ENCODE data around the gene ADARB2. TPM values are rescaled to one million over a fixed set of nuclear protein-coding genes. Genes with fewer than 3 reads are reported as not detected.

The ADARB2 gene
- total RNA-seq, 4 donors from 2014 or later, result 0.80 to 4.9 (median 2.3) TPM

DNA sequence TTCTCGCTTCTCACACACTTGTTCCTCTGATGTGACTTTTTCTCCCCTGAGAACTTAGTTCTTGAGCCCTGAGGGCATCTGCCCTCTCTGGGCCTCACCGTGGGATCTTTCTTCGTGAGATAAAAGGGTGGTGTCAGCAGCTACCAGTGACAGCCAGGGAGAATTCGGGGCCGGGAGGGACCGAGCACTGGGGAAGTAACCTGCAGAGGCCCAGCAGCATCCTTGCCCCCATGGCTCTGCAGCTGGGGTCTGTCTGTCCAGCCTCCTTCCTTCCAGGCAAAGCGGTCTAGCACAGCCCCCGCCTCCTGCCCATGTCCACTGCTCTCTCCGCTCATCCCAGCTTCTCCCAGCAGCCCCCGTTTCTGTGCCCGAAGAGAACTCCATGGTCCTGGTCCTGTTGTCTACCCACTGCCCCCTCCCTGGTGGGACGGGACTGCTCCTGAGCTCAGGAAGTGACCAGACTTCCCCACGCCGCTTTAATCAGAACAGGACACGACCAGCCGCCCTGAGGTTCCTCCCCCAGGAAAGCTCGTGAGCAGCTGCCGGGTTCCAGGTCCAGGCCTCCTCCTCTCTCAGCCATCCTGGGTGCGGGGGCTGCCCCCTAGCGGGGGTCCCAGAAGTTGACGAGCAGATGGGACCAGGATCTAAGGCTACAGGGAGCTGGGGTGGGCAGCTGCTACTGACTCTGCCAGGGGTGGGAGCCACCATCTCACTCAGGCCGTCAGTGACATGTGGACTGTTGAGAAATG, 493.7 kb downstream of the ADARB2 start:
- H3K9me3 ChIP-seq, result no peaks in the 10 kb centered on the region
- DNase-seq, result no peak
- intact Hi-C loops (cut with DNase I; ENCODE audit: low total_unique reads), result no loop called here
- in situ Hi-C loops (cut with MboI; ENCODE audit: low pct_ligation_motif_present in 1 of 4, low pct_unique_long_range_greater_than_20kb in 1 of 4, low sequenced_read_pairs in 3 of 4), result no loop called here
- TF ChIP-seq, protein P1, sequence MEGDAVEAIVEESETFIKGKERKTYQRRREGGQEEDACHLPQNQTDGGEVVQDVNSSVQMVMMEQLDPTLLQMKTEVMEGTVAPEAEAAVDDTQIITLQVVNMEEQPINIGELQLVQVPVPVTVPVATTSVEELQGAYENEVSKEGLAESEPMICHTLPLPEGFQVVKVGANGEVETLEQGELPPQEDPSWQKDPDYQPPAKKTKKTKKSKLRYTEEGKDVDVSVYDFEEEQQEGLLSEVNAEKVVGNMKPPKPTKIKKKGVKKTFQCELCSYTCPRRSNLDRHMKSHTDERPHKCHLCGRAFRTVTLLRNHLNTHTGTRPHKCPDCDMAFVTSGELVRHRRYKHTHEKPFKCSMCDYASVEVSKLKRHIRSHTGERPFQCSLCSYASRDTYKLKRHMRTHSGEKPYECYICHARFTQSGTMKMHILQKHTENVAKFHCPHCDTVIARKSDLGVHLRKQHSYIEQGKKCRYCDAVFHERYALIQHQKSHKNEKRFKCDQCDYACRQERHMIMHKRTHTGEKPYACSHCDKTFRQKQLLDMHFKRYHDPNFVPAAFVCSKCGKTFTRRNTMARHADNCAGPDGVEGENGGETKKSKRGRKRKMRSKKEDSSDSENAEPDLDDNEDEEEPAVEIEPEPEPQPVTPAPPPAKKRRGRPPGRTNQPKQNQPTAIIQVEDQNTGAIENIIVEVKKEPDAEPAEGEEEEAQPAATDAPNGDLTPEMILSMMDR (IDR thresholded peaks at IDR 0.05), result no peak
- H3K4me1 ChIP-seq, result no peaks in the 10 kb centered on the region
- no peak overlapping the region for H3K4me3 ChIP-seq
- WGBS, 2 donors (ENCODE audit: low coverage in 1 of 2), result 80 to 100% methylated on average over 1 to 22 of the region's 22 CpGs
- peaks cover 20% of the 10 kb centered on the region for H3K27me3 ChIP-seq
- H3K27ac ChIP-seq, result no peak overlapping the region
- no peaks in the 10 kb centered on the region for H3K36me3 ChIP-seq

DNA sequence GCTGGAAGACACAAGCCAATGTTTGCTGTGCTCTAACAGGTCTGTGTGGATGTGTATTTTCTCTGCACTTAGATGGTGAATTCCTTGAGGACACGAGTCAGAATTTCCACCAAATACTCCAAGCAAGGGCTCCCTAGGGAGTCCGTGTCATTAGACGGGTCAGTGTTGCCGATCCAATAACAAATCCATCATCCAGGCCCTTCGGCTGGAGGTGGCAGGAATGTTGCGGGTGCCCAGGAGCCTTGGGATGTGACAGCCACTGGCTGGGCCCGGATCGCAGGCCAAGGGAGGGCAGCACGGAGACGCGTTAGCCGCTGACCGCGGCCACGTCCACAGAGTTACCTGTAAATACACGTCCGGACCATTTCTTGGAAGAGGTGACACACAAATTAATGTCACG, 494.4 kb downstream of the ADARB2 start:
- Histone ChIP-seq H3K27me3 (peaks cover 16% of the 10 kb centered on the region), H3K4me3 (no peak overlapping the region), H3K36me3 (no peaks in the 10 kb centered on the region), H3K9me3 (no peaks in the 10 kb centered on the region), H3K4me1 (no peaks in the 10 kb centered on the region), H3K27ac (no peak overlapping the region)
- TF ChIP-seq, protein P1 (IDR thresholded peaks at IDR 0.05), result no peak
- TF ChIP-seq EP300 (IDR thresholded peaks at IDR 0.05; ENCODE audit: low read depth) (no peak), POLR2AphosphoS5 (IDR thresholded peaks at IDR 0.05) (no peak), POLR2A (IDR thresholded peaks at IDR 0.05) (no peak)
- 88 to 100% methylated on average over 3 to 18 of the region's 18 CpGs for WGBS, 2 donors (ENCODE audit: low coverage in 1 of 2)
- DNase-seq, result no peak
- intact Hi-C loops (cut with DNase I; ENCODE audit: low total_unique reads) (no loop called here), in situ Hi-C loops (cut with MboI; ENCODE audit: low pct_ligation_motif_present in 1 of 4, low pct_unique_long_range_greater_than_20kb in 1 of 4, low sequenced_read_pairs in 3 of 4) (no loop called here)

DNA sequence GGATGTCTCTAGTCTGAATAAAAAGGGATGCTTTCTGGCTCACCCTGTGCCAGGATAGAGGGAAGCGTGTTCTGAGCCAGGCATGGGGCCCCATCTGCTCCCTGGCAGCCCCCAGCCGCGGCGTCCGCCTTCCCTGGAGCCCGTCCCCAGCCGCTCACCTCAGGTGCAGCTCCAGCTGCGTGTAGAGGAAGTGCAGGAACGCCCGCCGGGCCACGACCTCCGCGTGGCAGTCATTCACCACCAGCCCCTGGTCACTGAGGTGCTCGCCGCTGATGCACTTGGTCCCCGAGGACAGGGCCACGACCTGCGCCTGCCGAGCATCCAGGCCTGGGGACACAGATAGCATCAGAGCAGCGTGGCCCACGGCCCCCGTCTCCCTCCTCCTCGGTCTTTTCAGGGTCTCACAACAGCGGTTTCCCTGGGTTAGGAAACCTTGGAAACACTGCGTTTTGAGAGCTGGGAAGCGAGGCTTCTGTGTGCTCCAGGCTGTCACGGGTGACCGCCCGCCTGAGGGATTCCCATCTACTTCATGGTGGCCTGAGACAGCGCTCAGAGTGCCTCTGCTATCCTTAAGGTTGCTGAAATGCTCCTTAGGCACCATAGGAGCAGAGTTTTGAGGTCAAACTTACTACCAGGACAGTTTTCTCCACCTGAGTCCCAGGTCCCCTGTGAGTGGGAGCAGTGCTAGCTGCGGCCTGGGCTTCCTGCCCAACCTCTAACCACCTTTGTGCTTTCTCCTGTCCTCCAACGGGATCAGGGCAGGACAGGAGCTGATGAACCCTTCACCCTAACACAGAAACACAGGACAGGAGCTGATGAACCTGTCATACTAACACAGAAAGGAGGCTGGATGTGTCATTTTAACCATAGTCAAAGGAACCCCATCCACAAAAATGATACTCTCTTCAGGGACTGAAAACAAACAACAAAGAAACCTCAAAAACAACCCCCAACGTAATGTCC, 495.1 kb downstream of the ADARB2 start:
- no peaks in the 10 kb centered on the region for H3K9me3 ChIP-seq
- 53 to 83% methylated on average over 2 to 24 of the region's 34 CpGs for whole genome bisulfite sequencing, 2 donors (ENCODE audit: low coverage in 1 of 2)
- in situ Hi-C loops (cut with MboI; ENCODE audit: low pct_ligation_motif_present in 1 of 4, low pct_unique_long_range_greater_than_20kb in 1 of 4, low sequenced_read_pairs in 3 of 4) (no loop called here), intact Hi-C loops (cut with DNase I; ENCODE audit: low total_unique reads) (no loop called here)
- no peak overlapping the region for H3K27ac ChIP-seq
- no peak for DNase-seq
- no peaks in the 10 kb centered on the region for H3K4me1 ChIP-seq
- H3K36me3 ChIP-seq, result no peaks in the 10 kb centered on the region
- TF ChIP-seq POLR2AphosphoS5 (IDR thresholded peaks at IDR 0.05) (no peak), EP300 (IDR thresholded peaks at IDR 0.05; ENCODE audit: low read depth) (no peak), POLR2A (IDR thresholded peaks at IDR 0.05) (no peak)
- TF ChIP-seq, protein P1 (IDR thresholded peaks at IDR 0.05), result no peak
- H3K4me3 ChIP-seq, result no peak overlapping the region
- peaks cover 16% of the 10 kb centered on the region for H3K27me3 ChIP-seq

DNA sequence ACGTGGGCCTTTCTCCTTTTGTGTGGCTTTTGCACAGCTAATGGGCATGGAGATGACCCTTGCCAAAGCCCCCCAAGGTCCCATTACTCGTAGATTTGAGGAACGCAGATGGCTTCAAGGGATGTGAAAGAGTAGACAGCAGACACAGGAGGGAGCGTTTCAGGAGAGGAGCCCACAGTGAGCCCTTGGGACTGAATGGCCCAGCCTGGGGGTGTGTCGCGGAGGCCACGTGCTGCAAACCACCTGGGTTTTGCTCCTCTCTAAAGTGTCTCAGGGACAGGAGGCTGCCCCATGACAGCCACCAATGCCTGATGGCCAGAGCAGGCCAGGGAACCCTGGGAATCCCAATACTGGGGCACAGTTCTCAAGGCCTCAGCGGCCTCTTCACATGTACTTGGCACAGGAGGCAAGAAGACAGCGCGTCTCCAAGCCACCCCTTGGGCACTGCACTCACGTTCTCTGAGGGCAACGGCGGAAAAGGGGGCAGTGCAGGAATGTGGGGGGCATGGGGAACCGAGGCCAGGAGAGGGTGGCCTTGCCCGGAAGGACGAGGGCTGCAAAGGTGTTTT, 495.9 kb downstream of the ADARB2 start:
- no peak overlapping the region for H3K4me3 ChIP-seq
- no peak for DNase-seq
- in situ Hi-C loops (cut with MboI; ENCODE audit: low pct_ligation_motif_present in 1 of 4, low pct_unique_long_range_greater_than_20kb in 1 of 4, low sequenced_read_pairs in 3 of 4) (no loop called here), intact Hi-C loops (cut with DNase I; ENCODE audit: low total_unique reads) (no loop called here)
- no peak overlapping the region for H3K27ac ChIP-seq
- peaks cover 16% of the 10 kb centered on the region for H3K27me3 ChIP-seq
- no peaks in the 10 kb centered on the region for H3K36me3 ChIP-seq
- WGBS, 2 donors (ENCODE audit: low coverage in 1 of 2), result 85 to 90% methylated on average over 5 to 16 of the region's 16 CpGs
- H3K4me1 ChIP-seq, result no peaks in the 10 kb centered on the region
- TF ChIP-seq EP300 (IDR thresholded peaks at IDR 0.05; ENCODE audit: low read depth) (no peak), POLR2A (IDR thresholded peaks at IDR 0.05) (no peak)
- TF ChIP-seq, protein P1 (IDR thresholded peaks at IDR 0.05), result no peak
- no peaks in the 10 kb centered on the region for H3K9me3 ChIP-seq
